ENCODE data around the gene TMEM37.
A peak's percentile ranks its signal among the peaks of the same experiment; 100 is the strongest.

GRCh38 chr2:119387381-119388129 lies 44.1 kb upstream of the TMEM37 start:
- TF ChIP-seq CTCF (IDR thresholded peaks at IDR 0.05) (peak in 1 of 3 donors; percentile 7), POLR2AphosphoS5 (IDR thresholded peaks at IDR 0.05) (peak; percentile 36 to 75 (median 59)), POLR2A (IDR thresholded peaks at IDR 0.05) (no peak)
